Fibroblast of lung (primary cell): ENCODE measurements around the gene TCF4. TPM values are rescaled to one million over a fixed set of nuclear protein-coding genes. Genes with fewer than 3 reads are reported as not detected.

Experiments
- DNase-seq, 2 donors: peaks; one replicate each; pipeline versions ENCODE4 v3.0.0 to v3.0.0-alpha.2; 2010; ENCODE audit warnings: low read depth in 2 of 2
- H2AFZ ChIP-seq: 2 replicates; pipeline ENCODE4 v1.5.1; 2012; ENCODE audit warnings: low read length, control low read depth, inconsistent platforms
- H3K27ac ChIP-seq: 2 replicates; pipeline ENCODE4 v1.5.1; 2011; ENCODE audit warnings: low read length, control low read depth; ENCODE audit not compliant: insufficient read depth
- H3K27me3 ChIP-seq: 2 replicates; pipeline ENCODE4 v1.5.1; 2011; ENCODE audit warnings: mild to moderate bottlenecking, low read length; ENCODE audit not compliant: control insufficient read depth, insufficient read depth
- H3K36me3 ChIP-seq: 2 replicates; pipeline ENCODE4 v1.5.1; 2011; ENCODE audit warnings: low read length; ENCODE audit not compliant: control insufficient read depth, insufficient read depth
- H3K4me1 ChIP-seq: 2 replicates; pipeline ENCODE4 v1.5.1; 2011; ENCODE audit warnings: low read length; ENCODE audit not compliant: control insufficient read depth, insufficient read depth; ENCODE audit errors: extremely low read depth
- H3K4me2 ChIP-seq: 2 replicates; pipeline ENCODE4 v1.5.1; 2011; ENCODE audit warnings: low read length, control low read depth; ENCODE audit not compliant: insufficient read depth; ENCODE audit errors: extremely low read depth
- H3K4me3 ChIP-seq, 4 experiments: fragments of 200-600 bp in 1 of 4; sonication (generic) in 1 of 4; replicated peaks in 1 of 4; 2 replicates each; pipeline ENCODE4 v1.5.1; 2011 to 2016; ENCODE audit warnings: low read length in 4 of 4, low read depth in 3 of 4, mild to moderate bottlenecking in 3 of 4, control low read depth in 2 of 4, inconsistent platforms in 1 of 4, mixed read lengths in 1 of 4; ENCODE audit not compliant: insufficient read depth in 1 of 4; ENCODE audit errors: control extremely low read depth in 1 of 4
- H3K79me2 ChIP-seq: 2 replicates; pipeline ENCODE4 v1.5.1; 2012; ENCODE audit warnings: mild to moderate bottlenecking, low read length, inconsistent platforms; ENCODE audit not compliant: control insufficient read depth, insufficient read depth
- H3K9ac ChIP-seq: 2 replicates; pipeline ENCODE4 v1.5.1; 2011; ENCODE audit warnings: mild to moderate bottlenecking, low read length, control low read depth; ENCODE audit not compliant: insufficient read depth
- H3K9me3 ChIP-seq: 2 replicates; pipeline ENCODE4 v1.5.1; 2012; ENCODE audit warnings: low read depth, low read length; ENCODE audit not compliant: control insufficient read depth, insufficient read depth
- H4K20me1 ChIP-seq: 2 replicates; pipeline ENCODE4 v1.5.1; 2011; ENCODE audit warnings: low read length; ENCODE audit not compliant: control insufficient read depth, insufficient read depth; ENCODE audit errors: extremely low read depth
- EZH2 ChIP-seq: IDR thresholded peaks from 2 replicates; pipeline ENCODE4 v1.5.1; 2012; ENCODE audit warnings: low read length, control low read depth, mild to moderate bottlenecking; ENCODE audit errors: missing control alignments
- polyA plus RNA-seq, 2 donors: library from polyadenylated mRNA; depleted of rRNA in 1 of 2; stranded (reverse) in 1 of 2; unstranded in 1 of 2; fragments of >200 nt; gene quantifications; 2 replicates each; pipeline ENCODE4 v1.2.1, GENCODE V29; 2011 to 2012; ENCODE audit warnings: missing spikeins in 1 of 2
- total RNA-seq: library from RNA; depleted of rRNA; stranded (reverse); fragments of >200 nt; gene quantifications from 2 replicates; pipeline ENCODE4 v1.2.1, GENCODE V29; 2014
- TF ChIP-seq, protein P1 (sequence below), 2 donors: IDR thresholded peaks in 1 of 2; conservative IDR thresholded peaks in 1 of 2; 1 replicate in 1 of 2; 2 replicates in 1 of 2; pipeline ENCODE4 v1.5.1; 2011 to 2012; ENCODE audit warnings: low read length in 2 of 2, control low read depth in 1 of 2, inconsistent platforms in 1 of 2, low read depth in 1 of 2, mild to moderate bottlenecking in 1 of 2

Gene TCF4
- total and polyA plus RNA-seq, 2 donors (not counting 1 experiment from before 2014, with no cell fraction given) = 48.9 to 57.6 TPM

DNA sequence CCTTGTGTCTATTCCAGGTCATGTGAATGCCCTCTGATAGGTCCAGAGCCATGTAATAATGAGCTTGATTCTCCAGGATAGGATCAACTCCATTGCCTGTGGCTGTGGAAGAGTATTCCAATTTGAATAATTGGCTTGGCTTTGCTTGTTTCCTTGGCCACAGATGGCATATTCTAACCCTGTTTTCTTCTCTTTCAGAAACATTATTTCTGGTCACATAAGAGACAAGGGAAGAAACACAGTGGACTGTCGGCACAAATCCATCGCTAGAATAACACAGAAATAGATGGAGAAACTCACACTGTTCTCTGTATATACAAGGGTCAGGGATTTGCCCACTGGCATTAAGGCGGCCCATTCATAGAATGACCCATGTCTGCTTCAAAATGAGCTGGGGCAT lies 350.3 kb downstream of the TCF4 start:
- no peak for DNase-seq

DNA sequence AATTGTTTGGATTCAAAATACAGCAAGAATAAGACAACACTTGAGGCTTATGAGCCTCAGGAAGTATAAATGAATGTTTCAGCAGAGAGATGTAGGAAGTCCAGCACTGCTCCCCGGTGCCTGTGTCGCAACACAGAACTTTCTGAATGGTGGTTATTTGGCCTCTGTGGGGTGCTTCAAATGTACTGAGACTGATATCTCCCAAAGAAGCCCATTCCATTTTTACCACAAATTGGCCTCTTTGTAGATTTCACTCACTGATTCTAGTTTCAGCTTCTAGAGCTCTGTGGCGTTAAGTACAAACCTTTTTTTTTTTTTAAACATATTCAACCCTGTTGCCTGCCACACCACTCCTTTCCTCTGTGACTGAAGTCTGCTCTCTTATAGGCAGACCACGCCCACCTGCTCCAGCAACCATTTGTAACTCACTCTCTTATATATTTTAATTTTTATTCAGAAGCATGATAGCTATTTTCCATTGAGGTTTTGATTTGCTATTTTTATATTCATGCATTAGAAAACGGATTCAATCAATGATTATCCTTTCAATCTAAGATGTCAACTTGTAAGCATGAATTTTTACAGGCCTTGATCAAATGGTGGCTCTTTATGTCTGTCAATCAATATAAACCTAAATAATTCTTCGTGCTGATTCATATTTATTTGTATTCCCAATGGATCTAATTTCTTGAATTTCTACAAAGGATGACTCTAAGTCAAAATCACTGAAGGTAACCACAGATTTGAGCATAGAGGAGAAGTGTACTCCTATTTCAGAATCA lies 351.7 kb downstream of the TCF4 start:
- no peak overlapping the region for H3K4me2 ChIP-seq
- H3K79me2 ChIP-seq = no peaks in the 10 kb centered on the region
- no peaks in the 10 kb centered on the region for H3K27me3 ChIP-seq
- H3K36me3 ChIP-seq = peaks cover 6% of the 10 kb centered on the region
- H3K4me3 ChIP-seq = no peak overlapping the region
- no peaks in the 10 kb centered on the region for H3K9me3 ChIP-seq
- no peak overlapping the region for H3K9ac ChIP-seq
- H4K20me1 ChIP-seq = no peaks in the 10 kb centered on the region
- H2AFZ ChIP-seq = no peak overlapping the region
- TF ChIP-seq, protein P1, sequence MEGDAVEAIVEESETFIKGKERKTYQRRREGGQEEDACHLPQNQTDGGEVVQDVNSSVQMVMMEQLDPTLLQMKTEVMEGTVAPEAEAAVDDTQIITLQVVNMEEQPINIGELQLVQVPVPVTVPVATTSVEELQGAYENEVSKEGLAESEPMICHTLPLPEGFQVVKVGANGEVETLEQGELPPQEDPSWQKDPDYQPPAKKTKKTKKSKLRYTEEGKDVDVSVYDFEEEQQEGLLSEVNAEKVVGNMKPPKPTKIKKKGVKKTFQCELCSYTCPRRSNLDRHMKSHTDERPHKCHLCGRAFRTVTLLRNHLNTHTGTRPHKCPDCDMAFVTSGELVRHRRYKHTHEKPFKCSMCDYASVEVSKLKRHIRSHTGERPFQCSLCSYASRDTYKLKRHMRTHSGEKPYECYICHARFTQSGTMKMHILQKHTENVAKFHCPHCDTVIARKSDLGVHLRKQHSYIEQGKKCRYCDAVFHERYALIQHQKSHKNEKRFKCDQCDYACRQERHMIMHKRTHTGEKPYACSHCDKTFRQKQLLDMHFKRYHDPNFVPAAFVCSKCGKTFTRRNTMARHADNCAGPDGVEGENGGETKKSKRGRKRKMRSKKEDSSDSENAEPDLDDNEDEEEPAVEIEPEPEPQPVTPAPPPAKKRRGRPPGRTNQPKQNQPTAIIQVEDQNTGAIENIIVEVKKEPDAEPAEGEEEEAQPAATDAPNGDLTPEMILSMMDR (conservative IDR thresholded peaks at IDR 0.05 in 1 of 2, IDR thresholded peaks at IDR 0.05 in 1 of 2; ENCODE audit: low read depth in 1 of 2, low read length in 2 of 2) = no peak
- TF ChIP-seq EZH2 = no peak
- no peak overlapping the region for H3K27ac ChIP-seq
- DNase-seq = peak; percentile 62 to 69
- H3K4me1 ChIP-seq = no peaks in the 10 kb centered on the region

More for the DNA sequence above, 350.3 kb downstream of the TCF4 start:
- Histone ChIP-seq H3K9ac (no peak overlapping the region), H3K36me3 (peaks cover 2% of the 10 kb centered on the region), H3K9me3 (no peaks in the 10 kb centered on the region), H3K4me3 (no peak overlapping the region), H2AFZ (no peak overlapping the region), H3K4me1 (no peaks in the 10 kb centered on the region), H3K27ac (no peak overlapping the region), H3K27me3 (no peaks in the 10 kb centered on the region), H4K20me1 (no peaks in the 10 kb centered on the region), H3K4me2 (no peak overlapping the region), H3K79me2 (no peaks in the 10 kb centered on the region)
- TF ChIP-seq EZH2 = no peak
- TF ChIP-seq, protein P1 (conservative IDR thresholded peaks at IDR 0.05 in 1 of 2, IDR thresholded peaks at IDR 0.05 in 1 of 2; ENCODE audit: low read depth in 1 of 2, low read length in 2 of 2) = no peak

DNA sequence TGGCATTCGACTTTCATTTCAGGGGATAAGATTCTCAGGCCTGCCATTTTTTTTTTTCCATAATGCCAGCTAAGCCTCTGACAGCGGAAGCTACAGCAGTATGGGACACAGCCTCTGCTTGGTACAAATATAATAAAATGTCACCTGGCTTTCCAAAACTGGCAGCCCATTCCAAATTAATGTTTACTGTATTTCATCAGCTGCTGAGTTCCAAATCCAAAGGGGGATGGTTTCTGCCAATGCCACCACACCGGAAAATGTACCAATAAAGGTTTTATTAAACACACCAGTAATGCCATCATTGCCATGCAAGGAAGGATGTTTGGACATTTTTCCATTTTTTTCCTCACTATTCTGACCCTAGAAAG lies 352.9 kb downstream of the TCF4 start:
- Histone ChIP-seq H3K4me3 (no peak overlapping the region), H3K27me3 (no peaks in the 10 kb centered on the region), H4K20me1 (no peaks in the 10 kb centered on the region), H3K4me2 (no peak overlapping the region), H2AFZ (no peak overlapping the region), H3K36me3 (peaks cover 6% of the 10 kb centered on the region), H3K9ac (no peak overlapping the region), H3K9me3 (no peaks in the 10 kb centered on the region), H3K79me2 (no peaks in the 10 kb centered on the region), H3K4me1 (no peaks in the 10 kb centered on the region), H3K27ac (no peak overlapping the region)
- DNase-seq = no peak
- TF ChIP-seq, protein P1 (conservative IDR thresholded peaks at IDR 0.05 in 1 of 2, IDR thresholded peaks at IDR 0.05 in 1 of 2; ENCODE audit: low read depth in 1 of 2, low read length in 2 of 2) = no peak
- TF ChIP-seq EZH2 = no peak
